ENCODE results near the gene POLR2H. TPM values are rescaled to one million over a fixed set of nuclear protein-coding genes. Genes with fewer than 3 reads are reported as not detected.
A peak's percentile ranks its signal among the peaks of the same experiment; 100 is the strongest.

POLR2H gene
- total and polyA plus RNA-seq, 2 donors (not counting 1 experiment from before 2014, with no cell fraction given) = 60.4 to 106 TPM

DNA sequence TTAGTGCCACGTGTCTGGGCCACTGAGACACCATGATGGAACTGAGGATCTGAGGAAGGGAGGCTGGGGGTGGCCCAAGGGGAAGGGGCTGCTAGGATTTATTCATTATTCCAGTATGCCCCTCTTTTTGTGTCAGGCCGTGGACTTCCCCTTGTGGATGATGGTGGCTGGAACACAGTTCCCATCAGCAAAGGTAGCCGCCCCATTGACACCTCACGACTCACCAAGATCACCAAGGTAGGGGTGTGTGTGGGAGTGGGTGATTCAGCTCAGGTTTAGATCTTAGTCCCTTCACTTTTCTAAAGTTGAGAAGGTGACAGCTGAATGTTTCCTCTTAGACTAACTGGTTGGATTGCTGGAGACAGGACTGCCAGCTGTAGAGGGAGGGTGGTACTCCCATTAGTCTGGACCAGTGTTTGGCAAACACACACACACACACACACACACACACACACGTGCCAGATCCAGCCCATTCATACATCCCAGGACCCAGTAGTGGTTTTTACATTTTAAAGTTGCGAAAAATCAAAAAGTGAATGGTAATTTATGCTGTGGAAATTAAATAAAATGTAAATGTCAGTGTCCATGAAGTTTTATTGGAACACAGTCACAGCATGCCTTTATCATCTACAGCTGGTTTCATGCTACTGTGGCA is 35.7 kb upstream of the POLR2H start:
- ChIA-PET CTCF (interaction anchor here (1.5 kb wide), 1 partner anchor 25 kb away, joined by 4 read pairs; no protein-coding TSS in a partner anchor), POLR2A (no interaction called here)
- no peaks in the 10 kb centered on the region for H3K27me3 ChIP-seq (replicated peaks in 1 of 4; ENCODE audit: control extremely low read depth in 1 of 4, control insufficient read depth in 3 of 4, insufficient read depth in 4 of 4, low read length in 3 of 4)
- no peak overlapping the region for H2AFZ ChIP-seq (ENCODE audit: insufficient read depth, low read depth, low read length, poor library complexity, severe bottlenecking)
- 60% methylated on average over 1 of the region's 6 CpGs for WGBS (ENCODE audit: insufficient coverage)
- H3K79me2 ChIP-seq (ENCODE audit: control insufficient read depth, insufficient read depth, low read length) = no peaks in the 10 kb centered on the region
- H3K4me3 Mint-ChIP-seq = no peak overlapping the region
- no peaks in the 10 kb centered on the region for H3K9me3 Mint-ChIP-seq (ENCODE audit: insufficient read depth)
- no peaks in the 10 kb centered on the region for H3K4me1 ChIP-seq (ENCODE audit: control insufficient read depth in 2 of 2, insufficient read depth in 2 of 2, low read length in 2 of 2)
- H3K36me3 ChIP-seq (replicated peaks in 1 of 2; ENCODE audit: control extremely low read depth in 1 of 2, control insufficient read depth in 1 of 2, extremely low read depth in 1 of 2, insufficient read depth in 2 of 2, low read length in 1 of 2) = peaks cover 6 to 90% of the 10 kb centered on the region in 2 experiments
- no peaks in the 10 kb centered on the region for H3K4me1 Mint-ChIP-seq
- peaks cover 27% of the 10 kb centered on the region for H4K20me1 ChIP-seq (ENCODE audit: control insufficient read depth, insufficient read depth, low read length, poor library complexity, severe bottlenecking)
- ATAC-seq (ENCODE audit: low read depth) (no peak), DNase-seq (no peak)
- no peak overlapping the region for H3K9ac ChIP-seq (ENCODE audit: low read length)
- H3K27me3 Mint-ChIP-seq = no peaks in the 10 kb centered on the region
- intact Hi-C loops (cut with micrococcal nuclease) = no loop called here
- no peaks in the 10 kb centered on the region for H3K9me3 ChIP-seq (ENCODE audit: control extremely low read depth in 1 of 3, control insufficient read depth in 2 of 3, insufficient read depth in 1 of 3, low read length in 2 of 3)
- peak overlapping the region; percentile 37 for H3K27ac Mint-ChIP-seq
- no peak for TF ChIP-seq EZH2 (IDR thresholded peaks at IDR 0.05; ENCODE audit: borderline replicate concordance, insufficient read depth, low read depth, low read length, poor library complexity, severe bottlenecking)
- no peak overlapping the region for H3K4me3 ChIP-seq (ENCODE audit: control extremely low read depth in 1 of 5, extremely low read depth in 1 of 5, insufficient read depth in 1 of 5, low read depth in 2 of 5, low read length in 4 of 5)
- no peak overlapping the region for H3K27ac ChIP-seq (ENCODE audit: low read length in 2 of 2)
- H3K4me2 ChIP-seq (replicated peaks; ENCODE audit: low read depth, low read length, poor library complexity, severe bottlenecking) = no peak overlapping the region

- DNase-seq (no peak), ATAC-seq (ENCODE audit: low read depth) (no peak)
- no peaks in the 10 kb centered on the region for H3K79me2 ChIP-seq (ENCODE audit: control insufficient read depth, insufficient read depth, low read length)
- 98% methylated on average over 17 of the region's 21 CpGs for WGBS (ENCODE audit: insufficient coverage)
- no peaks in the 10 kb centered on the region for H3K9me3 ChIP-seq (ENCODE audit: control extremely low read depth in 1 of 3, control insufficient read depth in 2 of 3, insufficient read depth in 1 of 3, low read length in 2 of 3)
- H3K9me3 Mint-ChIP-seq (ENCODE audit: insufficient read depth) = no peaks in the 10 kb centered on the region
- no peak overlapping the region for H3K27ac ChIP-seq (ENCODE audit: low read length in 2 of 2)
- H3K9ac ChIP-seq (ENCODE audit: low read length) = no peak overlapping the region
- H3K4me2 ChIP-seq (replicated peaks; ENCODE audit: low read depth, low read length, poor library complexity, severe bottlenecking) = no peak overlapping the region
- no peaks in the 10 kb centered on the region for H3K27me3 ChIP-seq (replicated peaks in 1 of 4; ENCODE audit: control extremely low read depth in 1 of 4, control insufficient read depth in 3 of 4, insufficient read depth in 4 of 4, low read length in 3 of 4)
- no peaks in the 10 kb centered on the region for H3K27me3 Mint-ChIP-seq
- peak overlapping the region; percentile 6 for H3K27ac Mint-ChIP-seq
- peaks cover 8 to 90% of the 10 kb centered on the region in 2 experiments for H3K36me3 ChIP-seq (replicated peaks in 1 of 2; ENCODE audit: control extremely low read depth in 1 of 2, control insufficient read depth in 1 of 2, extremely low read depth in 1 of 2, insufficient read depth in 2 of 2, low read length in 1 of 2)
- TF ChIP-seq CTCF (IDR thresholded peaks at IDR 0.05) = no peak
- TF ChIP-seq EZH2 (IDR thresholded peaks at IDR 0.05; ENCODE audit: borderline replicate concordance, insufficient read depth, low read depth, low read length, poor library complexity, severe bottlenecking) = no peak
- intact Hi-C loops (cut with micrococcal nuclease) = no loop called here
- no peak overlapping the region for H3K4me3 ChIP-seq (ENCODE audit: control extremely low read depth in 1 of 5, extremely low read depth in 1 of 5, insufficient read depth in 1 of 5, low read depth in 2 of 5, low read length in 4 of 5)
- no peak overlapping the region for H2AFZ ChIP-seq (ENCODE audit: insufficient read depth, low read depth, low read length, poor library complexity, severe bottlenecking)
- no peaks in the 10 kb centered on the region for H3K4me1 Mint-ChIP-seq
- ChIA-PET POLR2A (no interaction called here), CTCF (interaction anchor here (1.5 kb wide), 1 partner anchor 24 kb away, joined by 4 read pairs; no protein-coding TSS in a partner anchor)
- peaks cover 16% of the 10 kb centered on the region for H4K20me1 ChIP-seq (ENCODE audit: control insufficient read depth, insufficient read depth, low read length, poor library complexity, severe bottlenecking)
- H3K4me3 Mint-ChIP-seq = no peak overlapping the region
- H3K4me1 ChIP-seq (ENCODE audit: control insufficient read depth in 2 of 2, insufficient read depth in 2 of 2, low read length in 2 of 2) = no peaks in the 10 kb centered on the region
Measured at GRCh38 chr3:184327171-184327570, 34.3 kb upstream of the POLR2H start.
